ENCODE measurements around the gene ABO.
"Not testable (repeated sequence)": the region's sequence is repeated elsewhere in the genome, so short reads cannot be mapped to it uniquely, and the experiment has no call there.

Gene ABO

DNA sequence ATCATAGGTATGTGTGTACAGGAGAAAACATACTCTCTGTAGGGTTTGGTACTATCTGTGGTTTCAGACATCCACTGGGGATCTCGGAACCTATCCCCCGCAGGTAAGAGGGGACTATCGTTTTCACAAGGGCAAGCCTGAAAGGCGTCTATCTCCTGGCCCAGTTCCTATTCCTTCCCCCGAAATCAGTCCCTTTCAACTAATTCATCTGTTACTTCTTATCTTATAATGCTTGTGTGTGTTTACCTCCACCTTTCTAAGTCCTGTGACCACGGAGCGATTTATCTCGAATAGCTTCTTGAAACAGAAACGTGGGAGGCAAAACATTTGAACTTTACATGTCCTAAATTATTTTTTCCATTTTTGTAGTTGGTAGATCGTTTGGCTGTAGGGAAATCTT is 11.4 kb downstream of the ABO start:
- DNase-seq (ENCODE audit: low spot score): no peak

DNA sequence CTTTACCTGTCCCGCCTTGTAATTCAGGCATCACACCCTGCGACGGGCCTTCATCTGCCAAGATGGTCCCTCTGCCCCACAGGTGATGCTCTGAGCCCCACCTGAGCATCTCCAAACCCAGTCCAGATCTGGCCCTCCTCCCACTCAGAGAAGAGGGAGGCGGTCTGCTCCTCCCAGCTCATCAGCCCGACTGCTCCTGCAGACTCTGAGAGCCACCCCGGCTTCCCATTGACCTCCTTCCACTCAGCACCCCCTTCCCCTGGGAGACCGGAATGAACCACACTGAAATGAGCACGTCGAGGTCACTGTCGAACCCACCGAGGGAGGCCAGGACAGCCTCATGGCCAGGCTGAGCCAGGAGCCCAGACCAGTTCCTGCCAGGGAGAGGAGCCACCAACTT is 12.8 kb downstream of the ABO start:
- no peak for DNase-seq (ENCODE audit: low spot score)

DNA sequence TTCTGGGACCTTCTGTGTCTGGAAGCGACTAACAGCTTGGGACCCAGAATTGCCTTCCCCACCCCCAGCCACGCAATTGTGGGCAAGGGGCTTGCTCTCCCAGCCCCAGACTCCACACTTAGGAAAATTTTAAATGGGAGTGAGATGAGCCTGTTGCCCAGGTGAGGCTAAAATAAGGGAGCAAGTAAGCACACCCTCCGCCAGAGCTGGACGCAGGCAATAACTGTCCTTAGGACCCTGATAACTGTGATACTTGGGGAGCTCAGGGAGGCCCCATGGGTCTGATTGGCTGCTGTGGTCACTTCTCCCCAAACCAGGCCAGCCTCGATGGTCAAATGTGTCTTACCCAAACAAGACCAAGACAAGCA is 13.3 kb downstream of the ABO start:
- DNase-seq (ENCODE audit: low spot score): no peak

DNA sequence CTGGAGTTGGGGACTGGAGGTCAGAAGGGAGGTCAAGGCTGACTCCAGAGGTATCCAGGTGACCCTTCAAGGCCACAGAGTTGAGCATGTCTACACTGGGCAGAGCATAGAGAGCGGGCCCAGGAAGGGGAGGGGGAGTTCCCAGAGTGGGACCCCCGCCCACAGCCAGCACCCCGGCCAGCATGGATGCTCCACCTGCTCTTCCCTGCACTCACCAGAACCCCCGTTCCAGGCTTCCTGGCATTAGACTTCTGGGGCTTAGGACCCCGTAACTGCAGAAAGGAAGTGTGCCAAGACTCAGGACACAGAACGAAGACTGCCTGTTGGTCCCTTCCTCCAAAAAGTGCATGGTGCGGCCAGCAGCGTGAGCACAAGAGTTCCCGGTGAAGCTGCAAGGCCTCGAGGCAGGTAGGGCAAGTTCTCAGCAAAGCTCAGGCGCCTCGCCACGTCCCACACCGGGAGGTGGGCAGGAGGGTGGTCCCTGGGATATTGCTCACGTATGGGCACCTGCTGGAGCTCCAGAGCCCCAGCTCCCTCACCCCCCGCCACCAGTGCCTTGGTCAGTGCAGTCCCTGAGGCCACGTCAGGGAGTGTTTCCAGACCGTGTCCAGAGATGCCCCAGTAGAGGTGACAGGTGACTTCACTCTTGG is 13.8 kb downstream of the ABO start:
- DNase-seq (ENCODE audit: low spot score): no peak

DNA sequence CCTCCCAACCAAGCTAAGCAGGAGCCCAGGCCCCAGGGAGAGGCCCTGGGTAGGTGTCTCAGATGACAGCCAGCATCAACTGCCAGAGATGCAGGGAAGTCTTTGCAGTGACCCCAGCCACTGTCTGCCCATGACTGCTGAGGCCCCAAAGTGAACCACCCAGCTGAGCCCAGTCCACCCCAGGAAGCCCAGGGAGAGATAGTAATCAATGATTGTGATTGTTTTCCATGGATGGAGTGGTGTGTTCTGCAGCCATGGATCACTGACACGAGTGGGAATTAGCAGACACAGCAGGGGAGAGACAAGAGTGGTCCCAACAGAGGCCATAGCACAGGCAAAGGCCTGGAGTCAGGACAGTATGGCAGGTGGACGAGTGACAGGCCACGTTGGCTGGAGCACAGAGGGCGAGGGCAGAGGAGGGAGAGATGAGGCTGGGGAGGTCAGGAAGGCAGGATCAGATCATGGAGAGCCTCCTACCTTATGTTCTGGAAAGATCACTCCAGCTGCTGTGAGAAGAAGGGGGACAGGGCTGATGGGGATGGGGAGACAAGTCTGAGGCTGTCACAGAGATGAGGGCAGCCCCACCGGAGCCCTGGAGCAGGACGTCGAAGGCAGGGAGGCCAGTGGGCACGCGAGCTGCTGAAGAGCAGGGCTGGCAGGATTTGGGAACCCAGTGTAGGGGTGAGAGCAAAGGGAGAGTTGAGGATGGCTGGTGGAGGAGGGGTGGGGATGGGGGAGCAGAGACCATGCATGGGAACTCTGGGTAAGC is 14.5 kb downstream of the ABO start:
- DNase-seq (ENCODE audit: low spot score): no peak

DNA sequence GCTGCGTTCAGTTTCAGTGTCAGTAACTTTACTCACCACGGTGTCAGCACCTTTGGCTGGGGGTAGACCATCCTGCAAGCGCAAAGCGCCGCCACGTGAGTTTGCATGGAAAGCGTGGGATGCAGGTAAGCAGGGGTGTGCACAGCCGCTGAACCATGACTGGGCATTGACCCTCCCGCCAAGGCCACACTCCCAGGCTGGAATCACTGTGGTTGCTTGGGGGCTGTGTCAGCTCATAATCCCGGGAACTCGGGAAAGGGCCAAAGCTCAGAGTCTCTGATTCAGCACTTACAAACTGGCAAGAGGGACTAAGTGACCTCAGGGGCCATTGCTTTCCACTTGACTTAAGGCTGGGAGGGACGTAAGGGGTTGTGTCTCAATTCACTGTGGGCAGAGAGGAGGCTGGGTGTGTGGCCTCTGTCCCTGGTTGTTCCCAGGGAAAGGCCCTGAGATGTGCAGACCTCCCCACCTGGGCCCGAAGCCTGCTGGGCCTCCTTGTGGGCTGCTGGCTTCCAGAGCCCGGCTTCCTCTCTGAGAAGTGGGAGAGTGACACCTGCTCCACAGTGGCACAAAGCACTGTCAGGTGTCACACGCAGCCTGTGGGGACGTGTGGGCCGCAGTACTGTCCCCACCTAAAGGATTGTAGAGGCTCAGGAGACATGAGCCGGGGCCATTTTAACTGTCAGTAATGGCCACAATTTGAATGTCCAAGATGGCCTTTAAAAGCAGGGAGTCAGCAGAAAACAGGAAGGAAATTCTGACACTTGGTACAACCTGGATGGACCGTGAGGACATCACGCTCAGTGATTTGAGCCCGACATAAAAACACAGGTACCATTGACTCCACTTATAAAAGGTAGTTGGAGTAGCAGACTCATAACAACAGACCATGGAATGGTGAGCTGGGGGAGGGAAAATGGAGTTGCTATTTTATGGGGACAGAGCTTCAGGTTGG is 16.7 kb downstream of the ABO start:
- DNase-seq (ENCODE audit: low spot score): no peak

DNA sequence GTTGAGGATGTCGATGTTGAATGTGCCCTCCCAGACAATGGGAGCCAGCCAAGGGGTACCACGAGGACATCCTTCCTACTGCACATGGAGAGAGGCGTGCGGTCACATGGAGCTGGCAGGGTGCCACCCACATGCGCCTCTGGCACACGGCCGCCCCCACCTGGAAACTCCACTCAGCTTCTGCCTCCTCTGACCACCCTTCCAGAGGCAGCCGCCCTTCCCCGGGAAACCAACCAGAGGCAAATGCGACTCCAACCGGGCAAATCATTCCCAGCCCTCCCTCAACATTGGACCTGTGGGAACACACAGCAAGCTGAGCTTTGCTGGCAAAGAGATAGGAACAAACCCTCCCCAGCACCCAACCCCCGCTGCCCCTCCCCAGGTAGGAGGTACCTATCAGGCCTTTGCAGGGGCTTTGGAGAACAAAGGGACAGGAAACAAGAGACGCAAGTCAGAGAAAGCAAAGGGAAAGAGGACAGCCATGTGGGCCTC is 17.5 kb downstream of the ABO start:
- DNase-seq (ENCODE audit: low spot score): no peak

DNA sequence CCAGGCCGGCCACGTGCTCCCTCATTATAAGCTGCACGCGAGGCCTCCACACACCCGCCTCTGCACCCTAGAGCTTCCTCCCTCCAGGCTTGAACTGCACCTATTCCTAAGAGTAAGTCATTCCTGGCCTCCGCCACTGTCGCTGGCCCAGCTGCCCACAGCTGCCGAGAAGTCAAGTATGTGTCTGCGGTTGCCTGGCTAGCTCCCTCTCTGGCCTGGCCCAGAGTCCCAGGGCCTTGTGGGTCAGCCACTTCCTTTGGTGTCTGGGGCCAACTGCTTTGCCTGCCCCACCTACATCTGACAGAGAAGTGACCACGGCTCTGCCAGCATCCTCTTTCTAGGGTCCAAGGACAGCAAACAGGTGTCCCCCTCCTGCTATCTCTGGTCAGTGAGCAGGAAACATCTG is 18.3 kb downstream of the ABO start:
- no peak for DNase-seq (ENCODE audit: low spot score)

DNA sequence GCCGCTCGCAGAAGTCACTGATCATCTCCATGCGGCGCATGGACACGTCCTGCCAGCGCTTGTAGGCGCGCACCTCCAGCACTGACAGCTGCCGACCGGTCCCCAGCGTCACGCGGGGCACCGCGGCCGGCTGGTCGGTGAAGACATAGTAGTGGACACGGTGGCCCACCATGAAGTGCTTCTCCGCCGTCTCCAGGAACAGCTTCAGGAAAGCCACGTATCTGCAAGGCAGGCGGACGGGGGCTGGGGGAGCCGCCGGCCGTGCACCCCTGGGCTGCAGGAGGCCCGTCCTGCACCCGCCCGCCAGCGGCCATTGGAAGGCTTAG is 18.9 kb downstream of the ABO start:
- DNase-seq (ENCODE audit: low spot score): no peak

DNA sequence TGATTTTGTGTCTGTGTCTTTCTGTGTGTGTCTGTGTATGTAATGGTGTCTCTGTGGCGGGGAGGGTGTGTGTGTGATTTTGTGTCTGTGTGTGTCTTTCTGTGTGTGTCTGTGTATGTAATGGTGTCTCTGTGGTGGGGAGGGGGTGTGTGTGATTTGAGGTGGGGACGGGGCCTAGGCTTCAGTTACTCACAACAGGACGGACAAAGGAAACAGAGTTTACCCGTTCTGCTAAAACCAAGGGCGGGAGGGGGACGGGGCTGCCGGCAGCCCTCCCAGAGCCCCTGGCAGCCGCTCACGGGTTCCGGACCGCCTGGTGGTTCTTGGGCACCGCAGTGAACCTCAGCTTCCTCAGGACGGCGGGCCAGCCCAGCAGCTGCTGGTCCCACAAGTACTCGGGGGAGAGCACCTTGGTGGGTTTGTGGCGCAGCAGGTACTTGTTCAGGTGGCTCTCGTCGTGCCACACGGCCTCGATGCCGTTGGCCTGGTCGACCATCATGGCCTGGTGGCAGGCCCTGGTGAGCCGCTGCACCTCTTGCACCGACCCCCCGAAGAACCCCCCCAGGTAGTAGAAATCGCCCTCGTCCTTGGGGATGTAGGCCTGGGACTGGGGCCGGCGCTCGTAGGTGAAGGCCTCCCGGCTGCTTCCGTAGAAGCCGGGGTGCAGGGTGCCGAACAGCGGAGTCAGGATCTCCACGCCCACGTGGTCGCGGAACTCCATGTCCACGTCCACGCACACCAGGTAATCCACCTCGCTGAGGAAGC is 19.4 kb downstream of the ABO start:
- DNase-seq (ENCODE audit: low spot score): no peak

DNA sequence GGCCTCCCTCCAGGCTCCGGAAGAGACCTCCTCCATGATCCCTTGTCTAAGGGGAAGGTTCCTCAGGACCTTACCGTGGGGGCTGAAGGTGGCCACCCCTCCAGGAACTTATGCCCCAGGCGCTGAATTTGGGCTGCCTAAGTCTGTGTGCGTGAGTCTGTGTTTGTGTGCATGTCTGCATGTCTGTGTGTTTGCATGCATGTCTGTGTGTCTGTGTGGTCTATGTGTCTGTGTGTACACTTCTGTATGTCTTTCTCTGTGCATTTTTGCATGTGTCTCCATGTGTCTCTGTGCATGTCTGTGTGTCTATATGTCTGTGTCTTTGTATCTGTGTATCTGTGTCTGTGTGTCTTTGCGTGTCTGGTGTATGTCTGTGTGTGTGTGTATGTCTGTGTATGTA is 20.5 kb downstream of the ABO start:
- DNase-seq (ENCODE audit: low spot score): no peak

DNA sequence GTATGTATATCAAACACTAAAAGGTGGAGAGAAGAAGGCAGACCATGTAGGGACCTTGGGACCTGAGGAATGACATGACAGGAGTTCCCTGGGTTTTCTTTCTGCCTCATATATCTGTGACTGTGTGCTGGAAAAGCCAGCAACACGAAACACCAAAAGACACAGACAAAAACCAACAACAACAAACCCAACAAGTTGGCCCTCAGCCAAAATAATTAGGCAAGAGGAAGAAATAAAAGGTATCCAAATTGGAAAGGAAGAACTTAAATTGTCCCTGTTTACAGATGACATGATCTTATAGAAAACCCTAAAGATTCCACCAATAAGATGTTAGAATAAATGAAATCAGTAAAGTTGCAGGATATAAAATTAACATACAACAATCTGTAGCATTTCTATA is 21.7 kb downstream of the ABO start:
- DNase-seq (ENCODE audit: low spot score): no peak

DNA sequence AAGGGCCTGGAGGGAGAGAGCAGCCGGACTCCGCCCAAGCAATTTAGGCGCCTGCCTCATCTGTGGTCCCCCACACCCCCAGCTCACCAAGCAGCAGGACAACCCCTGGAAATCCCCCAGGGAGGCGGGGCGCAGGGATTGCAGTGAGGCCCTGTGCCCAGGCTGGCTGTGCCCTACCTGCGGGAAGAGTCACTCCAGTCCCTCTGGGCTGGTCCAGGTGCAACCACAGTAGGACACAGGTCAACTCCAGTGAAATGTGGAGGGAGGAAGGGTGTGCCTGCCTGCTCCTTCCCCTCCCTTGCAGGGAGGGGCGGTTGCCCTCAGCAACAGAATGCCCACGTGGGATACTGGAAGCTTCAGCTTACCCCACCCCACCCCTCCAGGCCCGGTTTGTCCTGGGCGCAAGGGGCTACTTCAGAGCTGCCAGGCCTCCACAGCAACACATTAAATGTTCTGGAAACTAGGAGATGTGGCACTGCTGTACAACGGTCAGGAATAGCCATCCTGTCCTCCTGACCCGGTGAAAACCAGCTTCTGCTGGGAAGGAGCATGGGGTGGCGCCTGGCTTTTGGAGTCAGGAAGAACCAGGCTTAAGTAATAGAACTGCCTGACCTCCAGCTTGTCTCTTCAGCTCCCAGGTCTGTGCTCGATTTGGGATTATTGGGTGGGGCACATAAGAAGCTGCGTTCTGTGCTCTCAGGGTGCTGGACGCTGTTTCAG is 22.5 kb downstream of the ABO start:
- no peak for DNase-seq (ENCODE audit: low spot score)

DNA sequence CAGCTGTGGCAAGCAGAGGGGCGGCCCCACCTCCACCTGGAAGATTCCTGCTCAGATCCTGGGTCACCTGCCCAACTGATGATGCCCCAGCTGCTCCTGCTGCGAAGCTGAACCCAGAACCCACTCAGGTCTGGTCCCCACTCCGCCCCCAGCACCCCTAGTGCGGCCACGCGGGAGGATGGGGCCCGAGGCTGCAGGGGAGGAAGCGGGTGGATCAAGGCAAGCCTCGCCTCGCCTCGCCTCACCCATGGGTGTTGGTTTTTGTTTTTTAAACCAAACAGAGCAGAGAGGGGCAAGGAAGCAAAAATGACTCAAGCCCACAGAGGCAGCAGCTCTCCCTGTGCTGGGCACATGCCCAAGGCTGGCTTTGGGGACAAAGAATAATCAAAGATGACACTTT is 23.2 kb downstream of the ABO start:
- no peak for DNase-seq (ENCODE audit: low spot score)

DNA sequence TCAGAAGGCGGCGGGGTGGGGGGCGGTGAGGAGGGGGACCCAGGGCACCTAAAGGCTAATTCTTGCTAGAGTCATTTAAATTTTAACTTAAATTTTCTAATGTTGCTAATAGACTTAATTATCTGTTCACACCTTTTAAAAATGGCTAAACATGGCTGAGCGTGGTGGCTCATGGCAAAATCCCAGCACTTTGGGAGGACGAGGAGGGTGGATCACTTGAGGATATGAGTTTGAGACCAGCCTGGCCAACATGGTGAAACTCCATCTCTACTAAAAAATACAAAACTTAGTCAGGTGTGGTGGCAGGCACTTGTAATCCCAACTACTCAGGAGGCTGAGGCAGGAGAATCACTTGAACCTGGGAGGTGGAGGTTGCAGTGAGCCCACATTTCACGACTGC is 23.8 kb downstream of the ABO start:
- not testable (repeated sequence) for DNase-seq (ENCODE audit: low spot score)

DNA sequence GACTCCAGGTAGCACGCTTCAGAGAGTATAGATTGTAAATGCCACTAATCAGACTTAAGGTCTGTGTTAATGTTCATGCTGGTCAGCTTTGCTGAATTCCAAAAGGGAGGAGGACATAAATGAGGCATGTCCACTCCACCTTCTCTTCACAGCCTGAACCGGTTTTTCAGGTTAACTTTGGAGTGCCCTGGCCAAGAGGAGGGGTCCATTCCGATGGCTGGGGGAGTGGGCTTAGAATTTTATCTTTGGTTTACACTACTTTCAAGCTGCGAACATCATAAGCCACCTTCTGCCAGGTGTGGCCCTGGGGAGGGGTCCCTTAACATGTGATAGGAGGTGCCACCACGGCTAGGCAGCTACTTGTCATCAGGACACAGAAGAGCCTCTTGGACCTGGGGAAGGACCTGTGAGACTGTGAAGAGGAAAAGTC is 24.2 kb downstream of the ABO start:
- DNase-seq (ENCODE audit: low spot score): no peak

DNA sequence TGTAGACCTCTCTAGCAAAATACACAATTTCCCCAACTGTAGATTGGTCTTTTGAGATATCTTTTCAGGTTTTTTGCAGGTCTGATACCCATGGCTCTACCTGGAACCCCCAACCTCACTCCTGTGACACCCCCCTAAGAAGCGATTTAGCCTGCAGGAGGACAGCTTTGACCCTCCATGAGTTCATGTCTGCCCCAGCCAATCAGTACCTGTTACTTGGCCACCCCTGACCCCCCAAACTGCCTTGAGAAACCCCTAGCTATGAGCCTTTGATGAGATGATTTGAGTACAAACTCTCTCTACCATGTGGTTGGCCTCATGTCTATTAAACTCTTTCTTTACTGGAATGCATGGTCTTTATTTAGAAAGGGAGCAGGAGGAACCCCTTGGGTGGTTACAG is 25.7 kb downstream of the ABO start:
- DNase-seq (ENCODE audit: low spot score): no peak

DNA sequence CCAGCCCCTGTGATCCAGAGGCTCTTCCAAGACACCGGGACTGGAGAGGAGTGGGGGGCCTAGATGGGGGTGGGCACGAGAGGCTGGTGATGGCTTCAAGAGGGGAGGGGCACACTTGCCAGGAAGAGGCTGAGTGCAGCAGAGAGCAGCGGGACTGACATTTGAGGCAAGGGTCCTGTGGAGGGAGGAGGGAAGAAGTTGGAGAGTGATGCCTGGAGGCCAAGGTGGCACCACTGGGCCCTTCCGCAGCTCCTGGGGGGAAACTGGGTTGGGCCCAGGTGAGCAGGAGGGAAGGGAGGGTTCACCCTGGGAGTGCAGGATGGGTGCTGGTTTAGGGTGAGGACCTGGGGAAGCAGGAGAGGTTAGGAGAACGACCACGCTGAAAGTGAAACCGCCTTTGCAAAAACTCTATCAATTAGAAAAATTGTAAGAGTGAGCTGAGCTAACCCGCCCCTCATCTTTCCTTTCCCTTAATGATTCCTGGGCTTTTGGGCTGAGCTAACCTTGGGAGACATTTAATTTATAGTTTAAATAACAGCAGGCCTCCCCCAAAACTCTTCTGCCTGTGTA is 26.2 kb downstream of the ABO start:
- no peak for DNase-seq (ENCODE audit: low spot score)

DNA sequence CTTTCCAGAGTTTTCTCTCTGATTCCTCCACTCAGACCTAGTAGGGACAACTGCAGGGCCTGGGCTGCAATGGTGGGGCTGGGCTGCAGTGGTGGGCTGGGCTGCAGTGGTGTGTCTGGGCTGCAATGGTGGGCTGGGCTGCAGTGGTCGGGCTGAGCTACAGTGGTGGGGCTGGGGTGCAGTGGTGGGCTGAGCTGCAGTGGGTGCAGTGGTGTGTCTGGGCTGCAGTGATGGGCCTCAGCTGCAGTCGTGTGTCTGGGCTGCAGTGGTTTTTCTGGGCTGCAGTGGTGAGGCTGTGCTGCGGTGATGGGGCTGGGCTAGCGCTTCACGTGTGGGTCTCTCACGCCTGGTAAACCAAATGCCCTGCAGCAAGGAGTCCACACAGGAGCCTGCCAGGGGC is 27.4 kb downstream of the ABO start:
- DNase-seq (ENCODE audit: low spot score): no peak

DNA sequence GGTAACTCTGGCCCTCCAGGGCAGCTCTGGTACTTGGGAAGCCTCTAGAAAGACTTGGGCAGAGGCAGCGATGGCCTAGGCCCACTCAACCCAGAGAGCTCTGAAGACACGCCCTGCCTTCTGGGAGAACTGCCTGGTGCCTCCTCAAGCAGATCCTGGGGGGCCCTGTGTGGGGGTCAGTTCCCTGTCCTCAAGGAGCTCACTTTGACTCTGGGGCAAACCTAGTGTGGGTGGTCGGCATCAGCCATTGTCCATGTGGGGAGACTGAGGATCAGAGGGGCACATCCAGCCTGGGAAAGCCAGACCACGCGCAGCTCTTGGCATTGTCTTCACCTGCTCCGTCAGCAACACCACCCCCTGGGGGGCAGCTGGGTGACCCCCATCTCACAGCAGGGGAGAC is 28.0 kb downstream of the ABO start:
- no peak for DNase-seq (ENCODE audit: low spot score)

DNA sequence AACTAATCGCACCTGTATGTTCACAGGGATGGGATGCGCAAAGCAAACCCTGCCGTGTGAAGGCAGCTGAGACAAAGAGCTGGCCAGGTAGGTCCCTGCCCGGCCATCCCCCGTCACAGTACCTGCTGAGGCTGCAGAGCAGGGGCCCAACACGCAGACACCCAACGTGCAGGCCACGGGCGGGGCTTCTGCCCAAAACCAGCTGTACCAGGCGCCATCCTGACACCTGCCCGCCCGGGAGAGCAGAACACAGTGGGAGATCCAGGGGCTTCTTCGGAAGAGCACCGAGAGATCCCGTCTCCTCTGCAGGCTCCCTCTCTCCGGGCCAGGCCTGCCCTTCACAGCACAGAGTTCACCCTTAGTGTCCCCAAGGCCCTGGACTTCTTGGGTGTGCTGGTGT is 28.4 kb downstream of the ABO start:
- DNase-seq (ENCODE audit: low spot score): no peak
